ENCODE measurements around the gene TAF4.
"Not testable (repeated sequence)": the region's sequence is repeated elsewhere in the genome, so short reads cannot be mapped to it uniquely, and the experiment has no call there.

TAF4 gene

GRCh38 chr20:61944967-61945366, 120.7 kb downstream of the TAF4 start:
- not testable (repeated sequence) for DNase-seq (ENCODE audit: low read depth in 2 of 2)

- DNase-seq (ENCODE audit: low read depth in 2 of 2), result no peak
Measured at GRCh38 chr20:61942526-61942925, 123.2 kb downstream of the TAF4 start.

- no peak for DNase-seq (ENCODE audit: low read depth in 2 of 2)
Measured at GRCh38 chr20:61941721-61942405, 123.8 kb downstream of the TAF4 start.

GRCh38 chr20:61940976-61941720, 124.5 kb downstream of the TAF4 start:
- no peak for DNase-seq (ENCODE audit: low read depth in 2 of 2)

- no peak for DNase-seq (ENCODE audit: low read depth in 2 of 2)
Measured at GRCh38 chr20:61940491-61940890, 125.2 kb downstream of the TAF4 start.

GRCh38 chr20:61939691-61940360, 125.9 kb downstream of the TAF4 start:
- no peak for DNase-seq (ENCODE audit: low read depth in 2 of 2)

- DNase-seq (ENCODE audit: low read depth in 2 of 2), result no peak
Measured at GRCh38 chr20:61938839-61939690, 126.6 kb downstream of the TAF4 start.

GRCh38 chr20:61937963-61938838, 127.5 kb downstream of the TAF4 start:
- DNase-seq (ENCODE audit: low read depth in 2 of 2), result no peak

- no peak for DNase-seq (ENCODE audit: low read depth in 2 of 2)
Measured at GRCh38 chr20:61937146-61937962, 128.3 kb downstream of the TAF4 start.

- no peak for DNase-seq (ENCODE audit: low read depth in 2 of 2)
Measured at GRCh38 chr20:61936701-61937131, 129.0 kb downstream of the TAF4 start.

GRCh38 chr20:61935926-61936700, 129.6 kb downstream of the TAF4 start:
- DNase-seq (ENCODE audit: low read depth in 2 of 2), result no peak

- DNase-seq (ENCODE audit: low read depth in 2 of 2), result no peak
Measured at GRCh38 chr20:61934716-61935530, 130.8 kb downstream of the TAF4 start.

GRCh38 chr20:61933951-61934715, 131.5 kb downstream of the TAF4 start:
- no peak for DNase-seq (ENCODE audit: low read depth in 2 of 2)

GRCh38 chr20:61933481-61933950, 132.2 kb downstream of the TAF4 start:
- no peak for DNase-seq (ENCODE audit: low read depth in 2 of 2)

- no peak for DNase-seq (ENCODE audit: low read depth in 2 of 2)
Measured at GRCh38 chr20:61932711-61933480, 132.8 kb downstream of the TAF4 start.

- DNase-seq (ENCODE audit: low read depth in 2 of 2), result no peak
Measured at GRCh38 chr20:61932199-61932592, 133.5 kb downstream of the TAF4 start.
